Testis (tissue), 3 donors: ENCODE measurements around the gene ERCC1. TPM values are rescaled to one million over a fixed set of nuclear protein-coding genes. Genes with fewer than 3 reads are reported as not detected.

Experiments
- DNase-seq: peaks from one replicate; pipeline ENCODE4 v3.0.0-alpha.2; 2019
- H3K27ac ChIP-seq, 2 donors: fragments of 200-600 bp; sonication (generic); one replicate each; pipeline ENCODE4 v1.5.1; 2019
- H3K27me3 ChIP-seq: fragments of 200-600 bp; sonication (generic); one replicate; pipeline ENCODE4 v1.5.1; 2019
- H3K36me3 ChIP-seq: fragments of 200-600 bp; sonication (generic); one replicate; pipeline ENCODE4 v1.5.1; 2017; ENCODE audit warnings: low read depth; ENCODE audit errors: missing control alignments
- H3K4me1 ChIP-seq: fragments of 200-600 bp; sonication (generic); one replicate; pipeline ENCODE4 v1.5.1; 2019
- H3K4me3 ChIP-seq, 2 donors: fragments of 200-600 bp; sonication (generic); one replicate each; pipeline ENCODE4 v1.5.1; 2017 to 2019
- H3K9me3 ChIP-seq: fragments of 200-600 bp; sonication (generic); one replicate; pipeline ENCODE4 v1.5.1; 2017
- POLR2A ChIP-seq: fragments of 450-650 bp; IDR thresholded peaks from one replicate; pipeline ENCODE4 v1.6.1; 2017; ENCODE audit warnings: antibody characterized with exemption, mild to moderate bottlenecking, moderate library complexity
- WGBS, 2 donors: methylation state at CpG; one replicate each; pipeline ENCODE4 v1.1.5; 2018; 5-methylcytosine and 5-hydroxymethylcytosine counted together
- intact Hi-C: fragments of 100-400 bp; cut with DNase I; formaldehyde crosslinking; loops from one replicate; pipeline ENCODE4 v1.15.1; 2023; ENCODE audit warnings: low total_unique reads
- polyA plus RNA-seq: library from polyadenylated mRNA; stranded (reverse); fragments of 350-450 nt; fragmentation: Illumina TruSeq; extraction: RNeasy Lipid Tissue Mini Kit (QIAGEN cat#74804); gene quantifications from one replicate; pipeline ENCODE4 v1.2.3, GENCODE V29; 2014; ENCODE audit warnings: low read depth, low replicate concordance; ENCODE audit not compliant: insufficient read depth
- total RNA-seq, 2 donors: library from RNA; depleted of rRNA; stranded (reverse); fragments of >200 nt; gene quantifications; one replicate each; pipeline ENCODE4 v1.2.3, GENCODE V29; 2016
- TF ChIP-seq, protein P1 (sequence below), 3 experiments: fragments of 450-650 bp in 2 of 3; fragments of 200-600 bp in 1 of 3; sonication (generic) in 1 of 3; IDR thresholded peaks; one replicate each; pipeline ENCODE4 v1.5.1; 2016 to 2019; ENCODE audit warnings: antibody characterized with exemption in 3 of 3, mild to moderate bottlenecking in 2 of 3, moderate library complexity in 1 of 3

Gene ERCC1
- total and polyA plus RNA-seq, 3 donors from 2014 or later: 71.8 to 112 (median 95.7) TPM

DNA sequence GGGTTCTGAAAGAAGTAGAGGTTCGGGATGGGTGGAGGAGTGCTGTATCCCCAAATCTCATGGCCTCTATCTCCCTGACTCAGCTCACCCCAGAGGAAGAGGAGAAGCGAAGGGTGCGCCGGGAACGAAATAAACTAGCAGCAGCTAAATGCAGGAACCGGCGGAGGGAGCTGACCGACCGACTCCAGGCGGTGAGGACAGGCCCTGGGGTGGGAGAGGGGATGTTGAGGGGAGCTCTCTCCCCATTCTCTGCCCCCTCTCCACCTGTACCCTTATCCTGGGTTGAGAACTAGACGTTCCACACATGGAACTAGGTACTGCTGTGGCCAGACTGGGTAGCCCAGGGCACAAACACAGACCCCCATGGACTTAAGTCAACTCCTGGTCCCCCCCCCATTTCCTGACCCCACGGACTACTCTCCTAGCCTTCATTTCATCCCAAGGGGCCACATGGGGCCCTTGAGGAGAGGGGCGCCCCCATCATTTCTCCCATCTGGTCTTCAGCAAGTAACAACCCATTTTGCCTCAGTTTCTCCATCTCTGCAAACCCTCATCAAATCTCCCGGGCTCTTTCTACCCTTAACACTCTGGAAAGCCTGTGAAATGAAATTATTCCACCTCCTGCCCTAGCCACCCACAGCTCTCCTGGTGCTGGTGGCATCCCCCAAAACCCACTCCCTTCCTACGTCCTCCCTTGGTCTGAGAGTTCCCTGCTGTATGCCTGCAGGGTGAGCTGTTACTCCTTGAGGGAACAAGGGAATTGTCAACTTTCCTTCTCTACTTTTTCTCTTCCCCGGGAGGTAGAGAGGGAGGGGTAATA, 47.6 kb upstream of the ERCC1 start:
- H3K9me3 ChIP-seq: no peaks in the 10 kb centered on the region
- H3K4me3 ChIP-seq: no peak overlapping the region
- 65 to 78% methylated on average over 16 of the region's 16 CpGs for WGBS, 2 donors
- peaks cover 22% of the 10 kb centered on the region for H3K4me1 ChIP-seq
- no peak overlapping the region for H3K27ac ChIP-seq
- no peak for DNase-seq
- TF ChIP-seq POLR2A: no peak
- TF ChIP-seq, protein P1, sequence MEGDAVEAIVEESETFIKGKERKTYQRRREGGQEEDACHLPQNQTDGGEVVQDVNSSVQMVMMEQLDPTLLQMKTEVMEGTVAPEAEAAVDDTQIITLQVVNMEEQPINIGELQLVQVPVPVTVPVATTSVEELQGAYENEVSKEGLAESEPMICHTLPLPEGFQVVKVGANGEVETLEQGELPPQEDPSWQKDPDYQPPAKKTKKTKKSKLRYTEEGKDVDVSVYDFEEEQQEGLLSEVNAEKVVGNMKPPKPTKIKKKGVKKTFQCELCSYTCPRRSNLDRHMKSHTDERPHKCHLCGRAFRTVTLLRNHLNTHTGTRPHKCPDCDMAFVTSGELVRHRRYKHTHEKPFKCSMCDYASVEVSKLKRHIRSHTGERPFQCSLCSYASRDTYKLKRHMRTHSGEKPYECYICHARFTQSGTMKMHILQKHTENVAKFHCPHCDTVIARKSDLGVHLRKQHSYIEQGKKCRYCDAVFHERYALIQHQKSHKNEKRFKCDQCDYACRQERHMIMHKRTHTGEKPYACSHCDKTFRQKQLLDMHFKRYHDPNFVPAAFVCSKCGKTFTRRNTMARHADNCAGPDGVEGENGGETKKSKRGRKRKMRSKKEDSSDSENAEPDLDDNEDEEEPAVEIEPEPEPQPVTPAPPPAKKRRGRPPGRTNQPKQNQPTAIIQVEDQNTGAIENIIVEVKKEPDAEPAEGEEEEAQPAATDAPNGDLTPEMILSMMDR (IDR thresholded peaks at IDR 0.05): no peak
- intact Hi-C loops: no loop called here
- H3K36me3 ChIP-seq: no peaks in the 10 kb centered on the region
- H3K27me3 ChIP-seq: no peaks in the 10 kb centered on the region

DNA sequence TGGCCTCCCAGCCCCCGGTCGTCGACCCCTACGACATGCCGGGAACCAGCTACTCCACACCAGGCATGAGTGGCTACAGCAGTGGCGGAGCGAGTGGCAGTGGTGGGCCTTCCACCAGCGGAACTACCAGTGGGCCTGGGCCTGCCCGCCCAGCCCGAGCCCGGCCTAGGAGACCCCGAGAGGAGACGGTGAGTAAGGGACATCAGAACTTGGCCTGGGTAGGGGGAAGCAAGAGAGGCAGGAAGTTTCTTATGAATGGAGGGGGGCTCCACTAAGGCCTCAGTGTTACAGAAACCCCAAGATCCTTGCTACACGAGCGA, 47.0 kb upstream of the ERCC1 start:
- intact Hi-C loops: no loop called here
- WGBS, 2 donors: 58 to 78% methylated on average over 9 to 15 of the region's 15 CpGs
- H3K4me3 ChIP-seq: no peak overlapping the region

DNA sequence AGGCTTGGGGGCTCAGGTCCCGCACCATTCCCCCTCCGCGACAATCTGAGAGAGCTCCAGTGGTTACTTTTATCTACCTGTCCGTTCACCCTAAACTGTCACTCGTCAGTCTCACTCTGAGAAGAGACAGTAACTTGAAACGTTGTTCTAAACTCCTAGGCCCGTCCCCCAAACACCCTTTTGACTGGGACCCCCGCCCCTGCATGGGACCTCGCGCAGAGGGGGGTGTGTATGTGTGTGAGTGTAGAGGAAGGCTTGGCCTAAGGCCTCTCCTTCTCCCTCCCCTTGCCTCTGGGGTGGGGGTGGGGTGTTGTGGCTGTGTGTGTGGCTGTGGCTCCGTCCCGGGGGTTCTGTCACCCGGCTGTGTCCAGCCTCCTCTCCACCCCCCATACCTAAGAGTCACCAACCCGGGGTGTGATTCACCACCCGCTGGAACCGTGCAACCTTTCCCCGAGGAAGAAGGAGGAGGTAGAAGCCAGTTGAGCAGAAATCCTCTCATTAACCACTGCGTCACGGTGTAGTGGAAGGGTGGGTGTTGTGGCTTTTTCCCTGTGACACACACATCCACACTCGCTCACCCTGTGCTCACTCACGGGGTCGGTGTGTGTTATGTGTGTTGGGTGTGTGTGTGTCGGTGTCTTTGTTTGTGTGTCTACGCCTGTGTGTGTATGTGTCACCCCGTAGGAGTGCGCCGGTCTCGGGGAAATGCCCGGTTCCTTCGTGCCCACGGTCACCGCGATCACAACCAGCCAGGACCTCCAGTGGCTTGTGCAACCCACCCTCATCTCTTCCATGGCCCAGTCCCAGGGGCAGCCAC, 46.4 kb upstream of the ERCC1 start:
- DNase-seq: no peak
- Histone ChIP-seq H3K27ac (peak overlapping the region; percentile 91 to 93), H3K4me1 (peaks cover 22% of the 10 kb centered on the region), H3K36me3 (no peaks in the 10 kb centered on the region), H3K27me3 (no peaks in the 10 kb centered on the region), H3K9me3 (no peaks in the 10 kb centered on the region), H3K4me3 (peak overlapping the region; percentile 70 to 86)
- WGBS, 2 donors: 0 to 37% methylated on average over 10 to 33 of the region's 33 CpGs
- TF ChIP-seq, protein P1 (IDR thresholded peaks at IDR 0.05): no peak
- intact Hi-C loops: no loop called here

More for the DNA sequence above, 47.0 kb upstream of the ERCC1 start:
- Histone ChIP-seq H3K36me3 (no peaks in the 10 kb centered on the region), H3K9me3 (no peaks in the 10 kb centered on the region), H3K27me3 (no peaks in the 10 kb centered on the region), H3K4me1 (peaks cover 22% of the 10 kb centered on the region), H3K27ac (no peak overlapping the region)
- TF ChIP-seq, protein P1 (IDR thresholded peaks at IDR 0.05): no peak
- no peak for TF ChIP-seq POLR2A
- no peak for DNase-seq

- H3K4me3 ChIP-seq: peak overlapping the region; percentile 70 to 86
- WGBS, 2 donors: 0 to 1% methylated on average over 53 to 61 of the region's 66 CpGs
- H3K36me3 ChIP-seq: no peaks in the 10 kb centered on the region
- peak overlapping the region; percentile 91 to 93 for H3K27ac ChIP-seq
- H3K9me3 ChIP-seq: no peaks in the 10 kb centered on the region
- intact Hi-C loops: no loop called here
- TF ChIP-seq POLR2A: no peak
- TF ChIP-seq, protein P1 (IDR thresholded peaks at IDR 0.05): no peak
- peak; percentile 96 for DNase-seq
- peaks cover 22% of the 10 kb centered on the region for H3K4me1 ChIP-seq
- no peaks in the 10 kb centered on the region for H3K27me3 ChIP-seq
These were observed 45.6 kb upstream of the ERCC1 start for GRCh38 chr19:45469132-45469944.
